ENCODE data around the gene ASPG. TPM values are rescaled to one million over a fixed set of nuclear protein-coding genes. Genes with fewer than 3 reads are reported as not detected.

The ASPG gene
- total and polyA plus RNA-seq, 4 experiments from 2014 or later = not detected

GRCh38 chr14:104084251-104085002 is 1.1 kb upstream of the ASPG start:
- peak overlapping the region in 5 of 8 donors; percentile 40 to 49 (median 48) for H3K4me3 Mint-ChIP-seq
- H3K9me3 Mint-ChIP-seq = peaks cover 0 to 7% (median 0%) of the 10 kb centered on the region in 8 donors
- H3K27me3 ChIP-seq (ENCODE audit: insufficient read depth, low read length) = peaks cover 5% of the 10 kb centered on the region
- intact Hi-C loops (cut with micrococcal nuclease) = no loop called here
- H3K27me3 Mint-ChIP-seq = peaks cover 7 to 9% of the 10 kb centered on the region in 2 donors
- H3K9me3 ChIP-seq (ENCODE audit: control insufficient read depth in 1 of 2, low read length in 2 of 2) = no peaks in the 10 kb centered on the region
- no peak overlapping the region for H3K4me3 ChIP-seq (ENCODE audit: low read length in 2 of 2)
- no peak overlapping the region for H3K27ac ChIP-seq (ENCODE audit: low read depth, low read length)
- no peaks in the 10 kb centered on the region for H3K4me1 ChIP-seq (ENCODE audit: insufficient read depth, low read length)
- CTCF ChIA-PET (ENCODE audit: partially characterized antibody) = interaction anchor here (1.0 kb wide), 1 partner anchor 10 kb away, joined by 3 read pairs; no protein-coding TSS in a partner anchor
- H3K27ac Mint-ChIP-seq = peak overlapping the region in 2 of 7 donors; percentile 49 to 60
- POLR2A ChIA-PET (ENCODE audit: partially characterized antibody) = no interaction called here
- H3K36me3 Mint-ChIP-seq = no peaks in the 10 kb centered on the region
- no peak for DNase-seq
- peaks cover 0 to 6% (median 0%) of the 10 kb centered on the region in 4 donors for H3K4me1 Mint-ChIP-seq
- H3K36me3 ChIP-seq (ENCODE audit: insufficient read depth, low read length) = no peaks in the 10 kb centered on the region

- POLR2A ChIA-PET (ENCODE audit: partially characterized antibody) = no interaction called here
- H3K27me3 Mint-ChIP-seq = peaks cover 7 to 9% of the 10 kb centered on the region in 2 donors
Measured at GRCh38 chr14:104085889-104086201, 345 bp downstream of the ASPG start.

GRCh38 chr14:104086210-104086660 is 735 bp downstream of the ASPG start:
- Histone ChIP-seq H3K4me3 (ENCODE audit: low read length in 2 of 2) (no peak overlapping the region), H3K4me1 (ENCODE audit: insufficient read depth, low read length) (no peaks in the 10 kb centered on the region), H3K36me3 (ENCODE audit: insufficient read depth, low read length) (no peaks in the 10 kb centered on the region), H3K27me3 (ENCODE audit: insufficient read depth, low read length) (peaks cover 5% of the 10 kb centered on the region), H3K27ac (ENCODE audit: low read depth, low read length) (no peak overlapping the region), H3K9me3 (ENCODE audit: control insufficient read depth in 1 of 2, low read length in 2 of 2) (no peaks in the 10 kb centered on the region)
- intact Hi-C loops (cut with micrococcal nuclease) = no loop called here
- H3K36me3 Mint-ChIP-seq = no peaks in the 10 kb centered on the region
- ChIA-PET POLR2A (ENCODE audit: partially characterized antibody) (no interaction called here), CTCF (ENCODE audit: partially characterized antibody) (no interaction called here)
- no peak overlapping the region for H3K27ac Mint-ChIP-seq
- H3K4me3 Mint-ChIP-seq = no peak overlapping the region
- DNase-seq = no peak
- peaks cover 7 to 9% of the 10 kb centered on the region in 2 donors for H3K27me3 Mint-ChIP-seq
- H3K4me1 Mint-ChIP-seq = peaks cover 0 to 6% (median 0%) of the 10 kb centered on the region in 4 donors
- peaks cover 0 to 5% (median 0%) of the 10 kb centered on the region in 8 donors for H3K9me3 Mint-ChIP-seq

More at GRCh38 chr14:104085889-104086201, 345 bp downstream of the ASPG start:
- CTCF ChIA-PET (ENCODE audit: partially characterized antibody) = no interaction called here
- H3K27ac ChIP-seq (ENCODE audit: low read depth, low read length) = no peak overlapping the region
- DNase-seq = no peak
- H3K4me1 ChIP-seq (ENCODE audit: insufficient read depth, low read length) = no peaks in the 10 kb centered on the region
- Mint-ChIP-seq H3K36me3 (no peaks in the 10 kb centered on the region), H3K4me3 (no peak overlapping the region), H3K9me3 (peaks cover 0 to 5% (median 0%) of the 10 kb centered on the region in 8 donors), H3K4me1 (peaks cover 0 to 6% (median 0%) of the 10 kb centered on the region in 4 donors), H3K27ac (no peak overlapping the region)
- no peaks in the 10 kb centered on the region for H3K9me3 ChIP-seq (ENCODE audit: control insufficient read depth in 1 of 2, low read length in 2 of 2)
- H3K4me3 ChIP-seq (ENCODE audit: low read length in 2 of 2) = no peak overlapping the region
- H3K36me3 ChIP-seq (ENCODE audit: insufficient read depth, low read length) = no peaks in the 10 kb centered on the region
- H3K27me3 ChIP-seq (ENCODE audit: insufficient read depth, low read length) = peaks cover 5% of the 10 kb centered on the region
- intact Hi-C loops (cut with micrococcal nuclease) = no loop called here

GRCh38 chr14:104086661-104087461 is 1.4 kb downstream of the ASPG start:
- H3K4me1 Mint-ChIP-seq = peaks cover 0 to 6% (median 0%) of the 10 kb centered on the region in 4 donors
- peaks cover 7 to 9% of the 10 kb centered on the region in 2 donors for H3K27me3 Mint-ChIP-seq
- no peak overlapping the region for H3K27ac Mint-ChIP-seq
- no peak for DNase-seq
- Histone ChIP-seq H3K9me3 (ENCODE audit: control insufficient read depth in 1 of 2, low read length in 2 of 2) (no peaks in the 10 kb centered on the region), H3K27me3 (ENCODE audit: insufficient read depth, low read length) (peaks cover 5% of the 10 kb centered on the region), H3K36me3 (ENCODE audit: insufficient read depth, low read length) (no peaks in the 10 kb centered on the region), H3K27ac (ENCODE audit: low read depth, low read length) (no peak overlapping the region), H3K4me1 (ENCODE audit: insufficient read depth, low read length) (no peaks in the 10 kb centered on the region), H3K4me3 (ENCODE audit: low read length in 2 of 2) (no peak overlapping the region)
- intact Hi-C loops (cut with micrococcal nuclease) = no loop called here
- H3K9me3 Mint-ChIP-seq = peaks cover 0 to 5% (median 0%) of the 10 kb centered on the region in 8 donors
- ChIA-PET POLR2A (ENCODE audit: partially characterized antibody) (no interaction called here), CTCF (ENCODE audit: partially characterized antibody) (interaction anchor here (2.5 kb wide), 1 partner anchor 9 kb away, joined by 15 read pairs; no protein-coding TSS in a partner anchor)
- no peaks in the 10 kb centered on the region for H3K36me3 Mint-ChIP-seq
- H3K4me3 Mint-ChIP-seq = peak overlapping the region in 2 of 8 donors; percentile 31 to 46

- Histone ChIP-seq H3K27me3 (ENCODE audit: insufficient read depth, low read length) (peaks cover 5% of the 10 kb centered on the region), H3K4me3 (ENCODE audit: low read length in 2 of 2) (no peak overlapping the region), H3K9me3 (ENCODE audit: control insufficient read depth in 1 of 2, low read length in 2 of 2) (no peaks in the 10 kb centered on the region), H3K4me1 (ENCODE audit: insufficient read depth, low read length) (no peaks in the 10 kb centered on the region), H3K36me3 (ENCODE audit: insufficient read depth, low read length) (no peaks in the 10 kb centered on the region), H3K27ac (ENCODE audit: low read depth, low read length) (no peak overlapping the region)
- H3K27me3 Mint-ChIP-seq = peaks cover 7 to 9% of the 10 kb centered on the region in 2 donors
- DNase-seq = no peak
- no peaks in the 10 kb centered on the region for H3K36me3 Mint-ChIP-seq
- peaks cover 0 to 4% (median 0%) of the 10 kb centered on the region in 8 donors for H3K9me3 Mint-ChIP-seq
- peaks cover 0 to 6% (median 0%) of the 10 kb centered on the region in 4 donors for H3K4me1 Mint-ChIP-seq
- H3K27ac Mint-ChIP-seq = no peak overlapping the region
- POLR2A ChIA-PET (ENCODE audit: partially characterized antibody) = no interaction called here
- CTCF ChIA-PET (ENCODE audit: partially characterized antibody) = interaction anchor here (2.5 kb wide), 1 partner anchor 10 kb away, joined by 15 read pairs; no protein-coding TSS in a partner anchor
- H3K4me3 Mint-ChIP-seq = peak overlapping the region in 1 of 8 donors; percentile 31
- intact Hi-C loops (cut with micrococcal nuclease) = no loop called here
Measured at GRCh38 chr14:104087505-104087904, 2.0 kb downstream of the ASPG start.

GRCh38 chr14:104087981-104088850 is 2.7 kb downstream of the ASPG start:
- Histone ChIP-seq H3K9me3 (ENCODE audit: control insufficient read depth in 1 of 2, low read length in 2 of 2) (no peaks in the 10 kb centered on the region), H3K27me3 (ENCODE audit: insufficient read depth, low read length) (peaks cover 5% of the 10 kb centered on the region), H3K4me1 (ENCODE audit: insufficient read depth, low read length) (no peaks in the 10 kb centered on the region), H3K4me3 (ENCODE audit: low read length in 2 of 2) (no peak overlapping the region), H3K36me3 (ENCODE audit: insufficient read depth, low read length) (no peaks in the 10 kb centered on the region), H3K27ac (ENCODE audit: low read depth, low read length) (no peak overlapping the region)
- H3K9me3 Mint-ChIP-seq = peaks cover 0 to 4% (median 0%) of the 10 kb centered on the region in 8 donors
- no peaks in the 10 kb centered on the region for H3K36me3 Mint-ChIP-seq
- CTCF ChIA-PET (ENCODE audit: partially characterized antibody) = interaction anchor here (2.5 kb wide), 1 partner anchor 11 kb away, joined by 15 read pairs; no protein-coding TSS in a partner anchor
- peaks cover 0 to 6% (median 0%) of the 10 kb centered on the region in 4 donors for H3K4me1 Mint-ChIP-seq
- POLR2A ChIA-PET (ENCODE audit: partially characterized antibody) = no interaction called here
- no peak overlapping the region for H3K27ac Mint-ChIP-seq
- DNase-seq = no peak
- peaks cover 7 to 9% of the 10 kb centered on the region in 2 donors for H3K27me3 Mint-ChIP-seq
- H3K4me3 Mint-ChIP-seq = no peak overlapping the region
- intact Hi-C loops (cut with micrococcal nuclease) = no loop called here
